Measurements from ENCODE around the gene ERBIN.

DNA sequence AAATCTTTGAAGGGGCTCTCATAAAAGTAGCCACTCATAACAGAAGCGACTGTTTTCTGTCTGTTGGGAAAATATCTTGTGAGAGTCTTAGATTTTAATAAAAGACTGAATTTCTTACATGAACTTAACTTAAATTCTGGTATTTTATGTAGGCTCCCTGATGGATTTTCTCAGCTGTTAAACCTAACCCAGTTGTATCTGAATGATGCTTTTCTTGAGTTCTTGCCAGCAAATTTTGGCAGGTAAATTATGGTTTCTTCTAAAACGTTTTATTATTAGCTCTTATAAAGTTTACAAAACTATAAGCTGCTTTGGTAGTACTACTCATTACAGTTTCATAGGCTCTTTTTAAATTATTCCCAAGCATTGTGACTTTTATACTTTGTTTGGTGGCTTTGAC, 87.0 kb downstream of the ERBIN start:
- TF ChIP-seq POLR2AphosphoS5 (IDR thresholded peaks at IDR 0.05; ENCODE audit: low read depth, low read length) (no peak), TAF1 (IDR thresholded peaks at IDR 0.05; ENCODE audit: low read depth, low read length) (no peak)
